ENCODE measurements around the gene PLXNA4.

Gene PLXNA4

DNA sequence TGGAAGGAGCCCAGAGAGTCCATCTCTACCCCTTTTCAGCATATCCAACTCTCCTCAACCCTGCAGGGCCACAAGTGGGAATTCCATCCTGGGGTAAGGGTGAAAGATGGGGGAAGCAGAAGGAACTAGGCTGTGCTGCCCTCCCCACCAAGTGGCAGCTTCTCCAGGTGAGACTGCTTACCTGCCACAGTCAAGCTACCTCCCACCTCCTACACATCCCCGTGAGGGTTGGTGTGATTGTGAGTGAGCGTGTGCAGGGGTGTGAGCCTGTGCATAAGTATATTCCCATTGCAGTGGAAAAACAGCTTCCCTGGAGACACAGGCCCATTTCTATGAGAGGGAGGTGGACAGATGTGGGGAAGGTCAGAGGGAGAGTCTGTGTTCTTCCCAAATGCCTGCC, 376.6 kb downstream of the PLXNA4 start:
- DNase-seq = no peak

DNA sequence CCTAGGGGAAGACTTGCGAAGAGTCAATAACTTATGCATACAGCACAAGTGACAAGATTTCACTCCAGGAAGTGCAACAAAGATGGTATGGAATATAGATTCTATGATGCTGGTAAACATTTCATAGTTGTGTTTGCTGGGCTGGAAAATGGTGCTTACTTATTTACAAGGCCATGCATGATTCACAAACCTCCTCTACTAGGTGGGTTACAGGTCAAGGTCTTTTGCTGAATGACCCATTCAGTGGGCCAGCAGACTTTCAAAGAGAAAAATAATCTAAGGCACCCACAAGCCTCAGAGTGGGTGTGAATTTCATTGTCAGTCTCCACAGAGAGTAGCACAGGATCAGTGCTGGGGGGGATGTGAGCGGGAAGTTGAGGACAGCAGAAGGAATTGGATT, 378.5 kb downstream of the PLXNA4 start:
- no peak for DNase-seq

DNA sequence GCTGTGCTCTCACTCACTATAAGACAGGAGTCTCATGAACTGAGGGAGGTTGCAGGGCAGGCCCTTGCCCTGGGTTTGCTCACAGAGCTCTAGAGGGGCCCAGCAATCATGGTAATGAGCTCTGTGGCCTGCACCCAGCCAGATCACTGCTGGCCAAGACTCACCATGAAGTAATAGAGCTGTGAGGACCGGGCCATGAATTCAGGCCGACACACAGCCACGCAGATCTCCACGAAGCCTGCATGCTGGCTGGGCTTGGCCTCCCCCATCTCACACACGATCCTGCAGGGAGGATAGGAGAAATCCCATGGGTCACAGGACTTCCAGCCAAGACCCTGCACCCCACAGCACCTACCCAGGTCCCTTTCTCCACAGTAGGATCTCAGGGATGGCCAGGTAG, 382.4 kb downstream of the PLXNA4 start:
- DNase-seq = no peak

DNA sequence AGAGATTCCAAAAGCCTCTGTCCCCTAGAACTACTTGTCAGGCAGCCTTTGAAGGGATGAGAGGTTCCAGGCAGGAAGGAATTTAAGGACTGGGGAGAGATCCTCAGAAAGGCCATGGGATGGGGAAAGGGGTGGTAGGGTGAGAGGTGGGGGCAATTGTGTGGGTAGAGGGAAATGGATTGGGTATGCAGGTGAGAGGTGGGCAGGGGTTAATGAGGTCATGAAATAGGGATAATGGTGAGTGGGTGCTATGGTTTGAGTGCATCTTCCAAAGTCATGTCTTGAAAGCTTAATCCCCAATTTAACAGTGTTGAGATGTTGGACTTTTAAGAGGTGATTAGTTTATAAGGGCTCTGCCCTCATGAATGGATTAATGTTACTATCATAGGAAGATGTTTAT, 383.5 kb downstream of the PLXNA4 start:
- no peak for DNase-seq

DNA sequence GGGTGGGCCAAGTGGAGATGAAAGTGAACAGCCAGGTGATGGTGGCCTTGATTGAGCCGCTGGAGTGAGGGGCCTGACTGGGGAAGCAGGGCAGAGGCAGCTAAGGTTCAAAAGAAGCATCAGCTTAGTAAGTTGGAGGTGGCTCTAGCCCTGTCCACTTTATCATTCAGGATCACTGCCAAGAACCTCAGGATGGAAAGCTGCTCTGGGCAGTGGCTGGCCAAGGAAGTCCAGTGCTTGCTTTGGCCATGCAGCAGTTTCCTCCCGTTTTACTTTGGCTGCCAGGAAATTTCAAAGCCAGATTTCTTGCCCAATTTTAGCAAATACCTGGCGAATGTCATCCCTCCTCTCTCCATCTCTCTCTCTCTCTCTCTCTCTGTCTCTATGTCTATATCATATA, 384.9 kb downstream of the PLXNA4 start:
- no peak for DNase-seq

DNA sequence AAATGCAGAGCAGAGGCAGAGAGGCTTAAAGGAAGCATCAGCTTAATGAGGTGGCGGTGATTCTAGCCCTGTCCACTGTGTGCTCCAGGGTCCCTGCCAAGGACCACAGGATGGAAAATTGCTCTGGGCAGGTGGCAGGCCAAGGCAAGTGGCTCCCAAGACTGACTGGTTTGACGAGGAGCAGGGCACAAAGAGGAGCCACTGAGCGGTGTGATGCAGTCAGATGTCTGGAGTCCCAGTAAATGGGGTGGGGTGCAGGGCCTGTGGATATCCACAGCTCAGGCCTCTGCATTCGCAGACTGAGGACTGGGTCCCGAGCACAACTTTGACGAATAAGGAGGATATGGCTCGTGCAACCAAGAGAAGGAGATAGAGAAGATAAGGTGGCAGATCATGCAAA, 385.6 kb downstream of the PLXNA4 start:
- no peak for DNase-seq

DNA sequence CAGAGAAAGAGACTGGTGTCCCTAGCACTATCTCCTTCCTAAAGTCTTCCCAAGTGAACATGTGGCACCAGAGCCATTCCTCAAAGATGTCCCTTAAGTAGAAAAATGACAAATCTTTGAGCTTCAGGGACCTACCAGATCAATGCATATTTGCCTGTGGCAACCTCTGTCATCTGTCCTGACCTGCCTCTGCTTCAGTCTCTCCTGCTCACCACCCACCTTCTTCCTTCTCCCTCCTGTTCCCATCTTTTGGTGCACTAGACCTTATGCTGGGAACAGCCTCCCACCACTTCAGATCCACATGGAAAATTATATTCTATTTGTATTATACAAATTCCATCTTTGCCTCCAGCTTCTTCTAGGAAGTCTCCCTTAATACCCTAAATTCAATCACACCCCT, 386.4 kb downstream of the PLXNA4 start:
- no peak for DNase-seq

DNA sequence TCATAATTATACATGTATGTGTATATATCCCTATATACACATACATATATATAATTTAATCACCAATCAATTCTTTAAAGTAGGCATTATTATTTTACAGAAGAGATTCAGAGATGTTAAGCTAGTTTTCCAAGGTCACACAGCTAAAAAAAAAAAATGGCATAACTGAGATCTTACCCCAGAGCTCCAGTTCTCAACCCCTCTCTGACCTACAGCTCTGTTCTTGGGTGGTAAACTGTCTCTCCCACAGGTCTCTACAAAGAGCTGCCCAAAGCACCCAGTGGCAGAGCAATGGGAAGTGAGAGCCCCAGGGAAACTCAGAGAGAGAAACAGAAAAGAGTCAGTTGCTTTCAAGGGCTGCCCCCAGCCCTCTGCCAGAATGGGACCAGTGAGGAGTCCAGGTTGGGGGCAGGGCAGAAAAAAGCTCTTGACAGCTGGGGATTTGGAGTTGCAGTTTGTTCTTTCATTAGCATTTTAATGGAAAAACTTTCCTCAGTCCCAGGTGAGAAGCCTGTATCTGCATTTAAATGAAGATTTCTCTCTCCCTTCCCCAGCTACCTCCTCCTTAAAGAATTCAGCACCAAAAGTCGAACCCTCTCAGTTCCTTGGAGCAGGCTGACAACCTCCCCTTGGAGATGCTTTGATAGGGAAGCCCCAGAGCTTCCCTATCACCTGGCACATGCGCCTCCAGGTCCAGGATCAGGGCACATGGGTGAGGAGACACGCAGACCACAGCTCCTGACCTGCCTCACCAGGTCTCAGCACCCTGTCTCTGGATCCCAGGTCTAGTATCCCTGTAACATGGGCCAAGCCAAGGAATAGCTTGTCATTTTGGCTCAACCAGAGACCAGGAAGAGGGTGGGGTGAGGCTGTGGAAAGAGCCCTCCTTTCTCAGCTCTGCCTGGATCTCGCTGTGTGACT, 388.1 kb downstream of the PLXNA4 start:
- DNase-seq = no peak

DNA sequence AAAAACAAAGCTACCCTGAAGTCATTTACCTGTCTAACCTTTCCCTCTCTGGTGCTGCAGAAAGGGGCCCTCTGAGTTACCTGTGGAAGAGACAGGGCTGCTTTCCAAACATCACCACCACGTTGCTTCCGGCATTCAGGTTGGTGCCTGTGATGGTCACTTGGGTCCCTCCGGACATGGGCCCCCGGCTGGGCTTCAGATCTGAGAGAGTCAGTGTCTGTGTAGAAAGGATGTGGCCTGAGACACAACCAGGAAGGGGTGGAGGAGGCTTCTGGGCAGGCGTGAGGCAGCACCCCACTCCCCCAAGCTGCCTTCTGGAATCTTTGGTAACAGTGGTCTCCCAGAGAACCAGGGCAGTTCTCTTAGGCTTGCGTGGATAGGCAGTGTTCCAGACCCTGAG, 388.9 kb downstream of the PLXNA4 start:
- no peak for DNase-seq

DNA sequence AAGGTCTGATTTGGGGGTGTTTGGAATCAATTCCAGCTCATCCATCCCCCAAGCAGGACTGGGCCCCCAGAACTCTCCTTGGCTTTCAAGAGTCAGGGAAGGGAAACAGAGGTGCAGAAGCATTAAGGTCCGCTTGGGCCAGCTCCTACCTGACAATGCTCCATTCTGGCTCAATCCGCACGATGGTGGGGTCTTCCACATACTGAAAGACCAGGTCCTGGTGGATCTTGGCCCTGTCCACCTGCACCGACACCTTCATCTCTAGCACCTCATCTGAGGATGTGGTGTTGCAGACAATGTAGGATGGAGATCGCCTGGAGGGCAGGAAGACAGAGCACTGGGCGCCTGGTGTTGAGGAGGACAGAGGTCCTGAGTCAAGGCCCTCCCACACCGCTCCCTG, 391.1 kb downstream of the PLXNA4 start:
- no peak for DNase-seq

DNA sequence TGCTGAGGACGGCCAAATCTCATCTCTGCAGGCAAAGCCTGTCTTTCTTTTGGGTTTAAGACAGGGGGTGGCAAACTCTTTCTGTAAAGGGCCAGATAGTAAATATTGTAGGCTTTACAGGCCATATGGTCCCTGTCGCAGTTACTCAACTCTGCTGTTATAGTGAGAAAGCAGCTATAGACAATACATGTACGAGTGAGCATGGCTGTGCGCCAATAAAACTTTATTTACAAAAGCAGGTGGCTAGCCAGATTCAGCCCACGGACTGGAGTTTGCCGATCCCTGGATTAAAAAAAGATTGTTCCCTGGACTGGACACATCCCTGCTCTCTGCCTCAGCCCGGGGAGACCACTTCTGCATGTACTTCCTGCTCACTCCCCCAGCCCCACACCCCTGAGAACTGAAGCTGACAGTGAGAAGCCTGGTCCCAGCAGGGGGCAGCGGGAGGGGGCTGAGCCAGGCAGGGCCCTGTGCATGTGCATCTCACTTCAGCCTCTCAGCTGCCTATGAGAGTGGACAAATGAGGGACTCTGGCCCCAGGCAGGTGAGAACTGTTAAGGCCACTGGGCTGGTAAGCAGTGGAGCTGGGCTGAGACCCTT, 392.4 kb downstream of the PLXNA4 start:
- DNase-seq = no peak

DNA sequence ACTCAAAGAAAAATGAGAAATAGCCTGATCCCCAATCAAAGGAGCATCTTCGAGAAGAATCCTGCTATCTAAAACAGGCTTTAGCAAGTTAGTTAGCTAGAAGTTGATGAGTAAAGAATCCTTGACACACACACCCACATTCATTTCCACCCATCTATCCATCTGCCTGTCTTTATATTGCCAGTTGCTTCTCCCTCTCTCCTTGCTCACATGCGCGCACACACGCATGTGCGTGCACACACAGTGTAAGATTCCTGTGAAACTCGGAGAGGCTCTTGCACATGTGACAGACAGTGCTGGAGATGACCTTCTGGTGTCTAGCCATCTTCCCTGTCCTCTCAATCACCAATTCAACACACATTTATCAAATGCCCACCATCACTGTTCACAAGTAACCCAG, 393.3 kb downstream of the PLXNA4 start:
- no peak for DNase-seq

DNA sequence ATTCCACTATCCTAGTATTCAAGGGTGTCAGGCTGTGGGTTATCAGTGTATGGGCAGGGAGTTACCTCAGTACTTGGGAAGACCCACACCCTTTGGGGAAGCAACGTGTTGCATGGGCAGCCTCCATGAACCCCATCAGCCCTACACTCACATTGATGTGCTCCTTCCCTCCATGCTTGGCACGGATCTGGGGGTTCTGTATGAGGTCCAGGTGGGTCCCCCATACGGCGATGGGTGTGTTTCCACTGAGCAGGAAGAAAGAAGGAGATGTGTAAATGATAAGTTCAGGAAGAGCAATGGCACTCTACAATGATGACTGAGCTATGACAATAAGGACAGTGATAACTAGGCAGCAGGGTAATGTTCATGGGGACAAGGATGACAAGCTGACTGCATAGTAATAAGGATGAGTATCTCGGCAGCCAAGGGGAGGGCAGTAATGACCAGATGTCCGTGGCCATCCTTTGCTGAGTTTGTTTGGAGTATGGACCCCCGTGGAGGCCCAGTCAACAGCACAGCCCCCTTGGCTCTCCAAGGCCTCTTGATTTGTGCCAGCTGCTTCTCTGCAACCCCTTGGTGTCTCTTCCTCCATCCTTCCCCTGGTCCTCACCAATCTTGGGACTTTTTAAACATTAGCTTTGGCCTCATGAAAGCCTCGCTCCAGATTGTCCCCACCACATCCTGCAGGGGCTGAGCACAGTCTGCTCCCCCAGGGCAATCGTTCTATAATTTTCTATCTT, 394.2 kb downstream of the PLXNA4 start:
- no peak for DNase-seq

DNA sequence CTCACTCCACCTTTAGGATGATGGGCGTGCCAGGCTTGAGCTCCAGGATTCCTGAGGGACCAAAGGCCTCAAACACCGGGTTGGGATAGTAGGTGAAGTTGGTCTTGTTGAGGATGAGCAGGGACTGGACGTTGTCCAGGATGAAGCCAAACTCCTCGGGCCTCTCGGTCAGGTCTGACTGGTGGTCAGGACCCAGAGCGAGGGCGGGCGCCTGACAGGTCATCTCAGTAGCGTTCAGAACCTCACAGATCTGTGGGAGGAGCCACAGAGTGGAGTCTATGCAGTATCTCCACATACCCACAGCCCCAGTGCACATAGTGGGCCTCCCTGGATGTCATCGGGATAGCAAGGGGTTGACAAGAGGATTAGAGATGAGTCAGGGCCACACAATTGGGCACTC, 394.9 kb downstream of the PLXNA4 start:
- no peak for DNase-seq

DNA sequence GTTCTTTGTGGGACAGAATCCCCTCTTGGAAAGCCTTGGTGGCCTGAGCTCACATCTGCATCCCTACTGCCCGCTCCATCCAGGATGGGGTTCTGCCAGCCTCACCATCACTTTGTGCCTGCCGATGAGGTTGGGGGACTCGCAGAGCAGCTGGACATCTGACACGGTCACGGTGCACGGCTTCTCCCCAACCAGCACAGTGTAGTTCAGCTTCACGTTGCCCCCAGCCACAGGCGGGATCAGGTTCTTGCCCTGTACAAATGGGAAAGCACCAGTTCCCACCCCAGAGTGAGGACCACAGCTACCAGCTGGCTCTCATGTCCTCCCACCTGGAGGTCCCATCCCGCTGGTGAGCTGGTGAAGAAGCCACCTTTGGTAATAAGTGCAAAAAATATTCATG, 395.8 kb downstream of the PLXNA4 start:
- no peak for DNase-seq

DNA sequence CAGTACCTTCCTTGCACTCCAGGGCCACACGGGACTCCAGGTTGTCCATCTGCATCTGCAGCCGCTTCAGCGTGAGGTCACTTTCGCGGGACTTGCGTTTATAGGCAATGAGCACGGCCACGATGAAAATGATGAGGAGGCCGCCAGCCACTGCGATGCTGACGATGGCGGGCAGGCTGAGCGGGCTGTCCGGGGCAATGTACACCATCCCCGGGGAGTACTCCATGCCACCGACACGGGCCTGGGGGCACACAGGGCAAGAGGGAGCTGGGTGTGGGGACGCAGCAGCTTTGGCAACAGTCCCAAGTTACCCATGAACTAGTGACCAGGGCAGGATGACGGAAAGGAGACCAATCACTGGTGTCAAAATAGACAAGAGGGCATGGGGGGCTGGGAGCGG, 396.6 kb downstream of the PLXNA4 start:
- no peak for DNase-seq

DNA sequence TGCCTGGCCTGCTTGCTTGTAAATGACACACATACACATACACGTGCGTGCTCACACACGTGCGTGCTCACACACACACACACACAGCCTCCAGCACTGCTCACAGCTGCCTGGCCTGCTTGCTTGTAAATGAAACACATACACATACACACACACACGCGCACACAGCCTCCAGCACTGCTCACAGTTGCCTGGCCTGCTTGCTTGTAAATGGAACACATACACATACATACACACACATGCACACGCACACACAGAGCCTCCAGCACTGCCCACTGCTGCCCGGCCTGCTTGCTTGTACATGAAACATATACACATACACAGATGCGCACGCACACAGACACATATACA, 397.2 kb downstream of the PLXNA4 start:
- no peak for DNase-seq

DNA sequence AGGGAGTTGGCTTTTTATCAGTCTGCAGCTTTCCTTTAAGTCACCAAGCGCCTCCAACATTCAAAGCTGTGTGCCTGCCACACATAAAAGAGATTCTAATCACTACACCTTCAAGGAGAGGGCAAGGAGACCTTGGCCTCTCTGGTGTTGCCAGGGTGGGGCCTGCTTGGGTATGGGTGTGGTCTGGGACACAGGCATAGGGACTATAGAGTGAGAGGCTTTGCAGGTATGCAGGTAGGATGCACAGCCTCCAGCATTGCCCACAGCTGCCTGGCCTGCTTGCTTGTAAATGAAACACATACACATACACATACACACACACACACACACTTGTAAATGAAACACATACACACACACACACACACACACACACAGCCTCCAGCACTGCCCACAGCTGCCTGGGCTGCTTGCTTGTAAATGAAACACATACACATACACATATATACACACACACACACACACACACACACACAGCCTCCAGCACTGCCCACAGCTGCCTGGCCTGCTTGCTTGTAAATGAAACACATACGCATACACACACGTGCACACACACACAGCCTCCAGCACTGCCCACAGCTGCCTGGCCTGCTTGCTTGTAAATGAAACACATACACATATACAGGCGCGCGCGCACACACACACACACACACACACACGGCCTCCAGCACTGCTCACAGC, 397.7 kb downstream of the PLXNA4 start:
- DNase-seq = peak; percentile 13

DNA sequence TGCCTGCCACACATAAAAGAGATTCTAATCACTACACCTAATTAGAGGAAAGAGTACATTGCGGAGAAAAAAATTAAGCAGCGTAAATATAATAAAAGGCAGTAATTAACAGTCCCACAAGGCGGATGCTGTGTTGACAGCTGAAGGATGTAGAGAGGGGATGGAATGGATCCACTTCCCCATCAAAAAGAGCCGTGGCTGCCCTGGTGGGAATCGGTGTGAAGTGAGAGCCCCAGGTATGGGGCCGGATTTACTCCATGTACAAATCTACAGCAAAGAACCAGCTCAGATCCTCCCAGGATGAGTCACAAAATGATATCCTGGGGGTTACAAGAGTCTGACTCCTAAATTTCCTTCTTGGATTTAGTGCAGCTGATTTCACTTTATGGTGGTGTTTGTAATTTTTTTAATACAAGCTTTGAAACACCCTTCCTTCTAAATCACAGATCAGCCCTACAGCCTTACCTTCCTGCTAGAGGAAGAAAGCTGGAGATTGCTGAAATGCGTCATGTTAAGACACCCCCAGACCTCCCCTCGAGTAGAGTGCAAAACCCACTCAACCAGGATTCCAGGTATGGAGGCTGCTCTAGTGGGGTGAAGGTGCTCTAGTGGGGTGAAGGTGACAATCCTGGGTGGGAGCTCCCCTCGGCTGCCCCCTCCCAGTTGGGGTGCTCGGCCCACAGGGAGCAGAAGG, 398.4 kb downstream of the PLXNA4 start:
- no peak for DNase-seq

DNA sequence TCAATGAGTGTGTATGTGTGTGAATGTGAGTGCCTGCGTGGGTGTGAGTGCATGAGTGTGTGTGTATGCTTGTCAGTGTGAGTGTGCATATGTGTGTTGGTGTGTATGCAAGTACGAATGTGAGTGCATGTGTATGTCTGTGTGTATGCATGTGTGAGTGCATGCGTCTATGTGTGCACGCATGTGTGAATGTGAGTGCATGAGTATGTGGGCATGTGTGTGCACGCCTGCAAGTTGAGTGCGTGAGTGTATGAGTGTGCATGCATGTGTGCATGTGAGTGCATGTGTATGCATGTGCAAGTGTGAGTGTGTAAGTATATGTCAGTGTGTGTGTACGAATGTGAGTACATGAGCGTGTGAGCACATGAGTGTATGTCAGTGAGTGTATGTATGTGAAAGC, 399.6 kb downstream of the PLXNA4 start:
- DNase-seq = no peak

DNA sequence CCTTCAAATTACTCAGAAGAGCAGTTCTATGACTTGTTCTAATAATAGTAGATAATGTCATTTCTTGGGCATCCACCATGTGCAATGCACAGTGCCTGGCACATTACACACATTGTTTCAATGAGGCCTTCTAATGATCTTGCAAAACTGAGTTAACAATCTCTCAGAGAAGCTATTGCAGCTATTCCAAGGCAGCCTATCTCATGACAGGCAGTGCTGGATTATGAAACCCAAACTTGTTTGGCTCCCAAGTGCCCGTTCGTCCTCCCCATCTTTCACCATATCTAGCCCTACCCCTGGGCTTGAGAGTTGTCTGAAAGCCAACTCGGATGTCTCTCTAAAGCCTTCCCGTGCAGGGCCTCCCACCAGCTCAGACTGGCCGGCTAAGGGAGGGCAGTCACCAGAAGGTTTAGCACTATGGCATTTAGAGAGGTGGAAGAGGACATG, 405.1 kb downstream of the PLXNA4 start:
- no peak for DNase-seq

DNA sequence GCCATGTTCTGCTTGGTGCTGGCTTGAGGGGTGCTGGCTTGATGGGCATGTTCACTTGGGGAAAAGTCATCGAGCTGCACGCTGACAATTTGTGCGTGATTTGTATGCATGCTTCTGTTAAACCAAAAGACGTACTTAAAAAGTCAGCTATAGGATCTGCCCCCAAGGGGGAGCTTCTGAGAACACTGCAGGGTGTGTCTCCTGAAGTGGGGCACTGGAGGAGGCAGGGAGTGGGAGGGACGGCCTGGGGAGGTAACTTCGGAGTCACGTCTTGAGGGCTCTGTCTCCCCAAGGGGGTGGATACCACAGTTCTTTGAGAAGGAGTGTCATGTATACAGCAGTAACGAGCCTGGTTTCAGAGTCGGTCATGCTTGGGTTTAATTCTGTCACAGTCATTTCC, 406.5 kb downstream of the PLXNA4 start:
- DNase-seq = no peak

DNA sequence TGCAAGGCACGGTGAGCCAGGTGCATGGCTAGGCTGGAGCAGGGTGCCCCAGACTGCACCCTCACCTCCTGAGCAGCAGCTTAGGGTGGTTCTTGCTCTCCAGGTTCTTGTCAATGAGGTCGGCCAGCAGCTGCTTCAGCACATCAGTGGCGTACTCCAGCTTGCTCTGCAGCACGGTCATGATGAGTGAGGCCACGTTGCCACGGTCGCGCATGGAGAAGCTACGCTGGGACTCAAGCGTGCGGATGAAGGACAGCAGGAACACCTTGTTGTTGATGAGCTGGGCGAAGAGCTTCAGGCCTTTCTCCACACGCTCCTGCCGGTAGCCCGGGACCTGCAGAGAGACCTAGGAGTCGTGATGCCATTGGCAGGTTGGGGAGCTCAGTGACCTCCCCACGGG, 408.0 kb downstream of the PLXNA4 start:
- DNase-seq = no peak
